IMR-90 (cell line): ENCODE results near the gene PNMA8A. TPM values are rescaled to one million over a fixed set of nuclear protein-coding genes. Genes with fewer than 3 reads are reported as not detected.
"Not testable (repeated sequence)": the region's sequence is repeated elsewhere in the genome, so short reads cannot be mapped to it uniquely, and the experiment has no call there.

Experiments
- ATAC-seq: fragments of 200-7000 bp; cut with Tn5 transposase; 2 replicates; pipeline ENCODE4 v1.9.1; 2020; ENCODE audit warnings: low read depth, mild to moderate bottlenecking, moderate library complexity
- BruUV-seq: library from RNA; stranded (reverse); fragments of 400-500 nt; replicated peaks from 2 replicates; lab custom pipeline; 2021; lab: Mats Ljungman, UMichigan
- CTCF ChIA-PET: fragments of 300-600 bp; formaldehyde crosslinking; extraction: SDS; loops from one replicate; lab custom pipeline; 2021; ENCODE audit warnings: antibody characterized with exemption; lab: Yijun Ruan, JAX
- POLR2A ChIA-PET: fragments of 300-600 bp; sonication (Branson Sonifier 250); formaldehyde crosslinking; loops from one replicate; lab custom pipeline; 2022; ENCODE audit warnings: antibody characterized with exemption; ENCODE audit not compliant: unreplicated experiment; lab: Charles Lee
- DNase-seq: peaks from one replicate; pipeline ENCODE4 v3.0.0; 2013
- H2AFZ ChIP-seq: replicated peaks from 2 replicates; pipeline ENCODE3; 2013; ENCODE audit warnings: low read length, mild to moderate bottlenecking; ENCODE audit not compliant: poor library complexity
- H2AK5ac ChIP-seq: 2 replicates; pipeline ENCODE4 v1.6.1; 2013; ENCODE audit warnings: low read depth, low read length, inconsistent platforms
- H2AK9ac ChIP-seq: replicated peaks from 2 replicates; pipeline ENCODE3; 2013; ENCODE audit warnings: mild to moderate bottlenecking, low read depth, low read length, moderate library complexity; ENCODE audit not compliant: poor library complexity
- H2BK120ac ChIP-seq: 2 replicates; pipeline ENCODE4 v1.6.1; 2013; ENCODE audit warnings: low read depth, low read length, inconsistent platforms
- H2BK15ac ChIP-seq: 3 replicates; pipeline ENCODE4 v1.6.1; 2013; ENCODE audit warnings: low read depth, low read length, inconsistent platforms
- H2BK20ac ChIP-seq: 2 replicates; pipeline ENCODE4 v1.6.1; 2013; ENCODE audit warnings: low read depth, mild to moderate bottlenecking, inconsistent platforms, low read length, moderate library complexity
- H2BK5ac ChIP-seq: 2 replicates; pipeline ENCODE4 v1.6.1; 2013; ENCODE audit warnings: mild to moderate bottlenecking, low read depth, low read length, inconsistent platforms; ENCODE audit not compliant: poor library complexity, severe bottlenecking
- H3K14ac ChIP-seq: replicated peaks from 2 replicates; pipeline ENCODE4 v1.6.1; 2013; ENCODE audit warnings: low read depth, low read length, inconsistent platforms
- H3K18ac ChIP-seq: 2 replicates; pipeline ENCODE4 v1.6.1; 2013; ENCODE audit warnings: low read depth, low read length, control low read depth
- H3K23ac ChIP-seq: 2 replicates; pipeline ENCODE4 v1.6.1; 2013; ENCODE audit warnings: low read depth, low read length, inconsistent platforms
- H3K27ac ChIP-seq: 2 replicates; pipeline ENCODE4 v1.5.1; 2013; ENCODE audit warnings: mild to moderate bottlenecking, control low read depth, low read length; ENCODE audit not compliant: insufficient read depth
- H3K27me3 ChIP-seq: 2 replicates; pipeline ENCODE4 v1.6.1; 2013; ENCODE audit warnings: low read length; ENCODE audit not compliant: control insufficient read depth, insufficient read depth
- H3K36me3 ChIP-seq: 2 replicates; pipeline ENCODE4 v1.6.1; 2013; ENCODE audit warnings: low read length, mixed read lengths; ENCODE audit not compliant: control insufficient read depth, insufficient read depth
- H3K4ac ChIP-seq: 2 replicates; pipeline ENCODE4 v1.6.1; 2013; ENCODE audit warnings: low read depth, low read length, inconsistent platforms
- H3K4me1 ChIP-seq: 2 replicates; pipeline ENCODE4 v1.6.1; 2013; ENCODE audit warnings: low read length, mixed read lengths; ENCODE audit not compliant: control insufficient read depth, insufficient read depth
- H3K4me2 ChIP-seq: 2 replicates; pipeline ENCODE4 v1.6.1; 2013; ENCODE audit warnings: low read depth, mild to moderate bottlenecking, control low read depth, low read length, moderate library complexity
- H3K4me3 ChIP-seq: 2 replicates; pipeline ENCODE4 v1.5.1; 2013; ENCODE audit warnings: low read depth, mild to moderate bottlenecking, control low read depth, low read length, moderate library complexity; ENCODE audit not compliant: insufficient read depth
- H3K56ac ChIP-seq: 2 replicates; pipeline ENCODE4 v1.6.1; 2013; ENCODE audit warnings: low read length, inconsistent platforms; ENCODE audit not compliant: insufficient read depth; ENCODE audit errors: extremely low read depth
- H3K79me1 ChIP-seq, 2 experiments: 2 replicates each; pipeline ENCODE4 v1.6.1; 2013; ENCODE audit warnings: low read length in 2 of 2, inconsistent platforms in 1 of 2, low read depth in 1 of 2
- H3K9ac ChIP-seq: 2 replicates; pipeline ENCODE4 v1.6.1; 2013; ENCODE audit warnings: low read depth, low read length, control low read depth
- H3K9me1 ChIP-seq: 2 replicates; pipeline ENCODE4 v1.6.1; 2013; ENCODE audit warnings: low read length, inconsistent platforms; ENCODE audit not compliant: insufficient read depth
- H3K9me3 ChIP-seq: 2 replicates; pipeline ENCODE4 v1.6.1; 2013; ENCODE audit warnings: low read length; ENCODE audit not compliant: control insufficient read depth, insufficient read depth
- H4K20me1 ChIP-seq: 2 replicates; pipeline ENCODE4 v1.6.1; 2013; ENCODE audit warnings: low read length, inconsistent platforms; ENCODE audit not compliant: insufficient read depth
- H4K5ac ChIP-seq: 2 replicates; pipeline ENCODE4 v1.6.1; 2013; ENCODE audit warnings: mild to moderate bottlenecking, low read depth, low read length, control low read depth
- H4K8ac ChIP-seq, 2 experiments: 2 replicates each; pipeline ENCODE4 v1.6.1; 2013; ENCODE audit warnings: low read depth in 2 of 2, low read length in 2 of 2, control low read depth in 1 of 2, inconsistent platforms in 1 of 2
- H4K91ac ChIP-seq: 2 replicates; pipeline ENCODE4 v1.6.1; 2013; ENCODE audit warnings: low read depth, low read length, inconsistent platforms; ENCODE audit not compliant: insufficient read depth
- WGBS, 2 experiments: methylation state at CpG; one replicate each; pipeline versions ENCODE4 v1.1.5 to v1.1.7; 2013; ENCODE audit warnings: missing lambda C conversion rate in 2 of 2; ENCODE audit not compliant: insufficient read length in 1 of 2; ENCODE audit errors: extremely low coverage in 2 of 2; 5-methylcytosine and 5-hydroxymethylcytosine counted together
- dilution Hi-C: fragments of 300-500 bp; cut with HindIII; formaldehyde crosslinking; loops from one replicate; pipeline ENCODE4 v1.14.3; 2018; ENCODE audit warnings: low sequenced_read_pairs; ENCODE audit not compliant: unreplicated experiment
- in situ Hi-C: fragments of 300-500 bp; cut with MboI; formaldehyde crosslinking; loops from 3 replicates; pipeline ENCODE4 v1.14.3; 2019; ENCODE audit warnings: low sequenced_read_pairs, inconsistent platforms, mixed read lengths
- intact Hi-C: fragments of 100-400 bp; cut with micrococcal nuclease; formaldehyde crosslinking; loops from 2 replicates; pipeline ENCODE4 v1.10.0; 2022
- polyA plus RNA-seq, 3 experiments: library from polyadenylated mRNA; depleted of rRNA; stranded (reverse); fragments of >200 nt; gene quantifications; 2 replicates each; pipeline ENCODE4 v1.2.3, GENCODE V29; 2012; ENCODE audit warnings: low replicate concordance in 1 of 3
- total RNA-seq: library from RNA; depleted of rRNA; stranded (reverse); fragments of >200 nt; gene quantifications from 2 replicates; pipeline ENCODE4 v1.2.3, GENCODE V29; 2012

The PNMA8A gene
- total and polyA plus RNA-seq, 2 of the 4 experiments (the other 2 are of a cell fraction): 0.77 to 0.90 TPM

GRCh38 chr19:46435689-46436088, 35.7 kb downstream of the PNMA8A start:
- H2AK9ac ChIP-seq, H2AK5ac ChIP-seq, CTCF ChIA-PET, in situ Hi-C loops, H4K91ac ChIP-seq, dilution Hi-C loops, H3K14ac ChIP-seq, H3K4me1 ChIP-seq, H3K36me3 ChIP-seq, BruUV-seq, H2BK15ac ChIP-seq, DNase-seq, H3K9ac ChIP-seq, H3K23ac ChIP-seq, H3K9me3 ChIP-seq, H3K4me3 ChIP-seq, POLR2A ChIA-PET, H3K56ac ChIP-seq, H4K20me1 ChIP-seq, H2BK20ac ChIP-seq, H4K5ac ChIP-seq, intact Hi-C loops, H3K4ac ChIP-seq, H2BK5ac ChIP-seq, H2AFZ ChIP-seq, H2BK120ac ChIP-seq, H3K9me1 ChIP-seq, H4K8ac ChIP-seq, ATAC-seq, H3K27me3 ChIP-seq, H3K27ac ChIP-seq, H3K4me2 ChIP-seq, H3K18ac ChIP-seq, H3K79me1 ChIP-seq: not testable (repeated sequence)
- WGBS, 2 experiments: no CpG with 5 or more reads among the region's 4 CpGs
